Naive thymus-derived CD4-positive, alpha-beta T cell (primary cell): ENCODE data around the gene GRM5. TPM values are rescaled to one million over a fixed set of nuclear protein-coding genes. Genes with fewer than 3 reads are reported as not detected.
"Not testable (repeated sequence)": the region's sequence is repeated elsewhere in the genome, so short reads cannot be mapped to it uniquely, and the experiment has no call there.

Source experiments
- ATAC-seq: fragments of 150-1000 bp; cut with Tn5 transposase; 2 replicates; pipeline ENCODE4 v1.10.0; 2021; ENCODE audit warnings: mild to moderate bottlenecking, moderate library complexity
- CTCF ChIA-PET: fragments of 350-600 bp; sonication (Branson Sonifier 250); formaldehyde crosslinking; loops from one replicate; lab custom pipeline; 2021; ENCODE audit warnings: antibody characterized with exemption; lab: Charles Lee
- POLR2A ChIA-PET: fragments of 350-600 bp; sonication (Branson Sonifier 250); formaldehyde crosslinking; loops from one replicate; lab custom pipeline; 2021; ENCODE audit warnings: antibody characterized with exemption, inconsistent platforms; lab: Charles Lee
- DNase-seq, 9 donors: peaks; one replicate each; pipeline versions ENCODE4 v3.0.0 to v3.0.0-alpha.2; 2020 to 2022; ENCODE audit warnings: mixed read lengths in 1 of 9
- H3K27ac ChIP-seq: one replicate; pipeline ENCODE4 v1.7.0; 2013; ENCODE audit warnings: mild to moderate bottlenecking, low read depth, low read length, moderate library complexity
- H3K27me3 ChIP-seq, 2 donors: one replicate each; pipeline ENCODE4 v1.7.0; 2013; ENCODE audit warnings: low read length in 2 of 2, mild to moderate bottlenecking in 2 of 2, moderate library complexity in 2 of 2; ENCODE audit not compliant: control insufficient read depth in 2 of 2, insufficient read depth in 2 of 2
- H3K36me3 ChIP-seq, 3 experiments: 1 replicate in 2 of 3; 2 replicates in 1 of 3; pipeline ENCODE4 v1.7.0; 2013; ENCODE audit warnings: low read length in 3 of 3, mild to moderate bottlenecking in 3 of 3, moderate library complexity in 1 of 3; ENCODE audit not compliant: insufficient read depth in 3 of 3, control insufficient read depth in 2 of 3
- H3K4me1 ChIP-seq, 2 donors: one replicate each; pipeline ENCODE4 v1.7.0; 2013; ENCODE audit warnings: low read length in 2 of 2, mild to moderate bottlenecking in 2 of 2, moderate library complexity in 1 of 2; ENCODE audit not compliant: control insufficient read depth in 2 of 2, insufficient read depth in 2 of 2
- H3K4me3 ChIP-seq: 2 replicates; pipeline ENCODE4 v1.7.0; 2013; ENCODE audit warnings: mild to moderate bottlenecking, low read length
- H3K9me3 ChIP-seq, 3 experiments: 1 replicate in 2 of 3; 2 replicates in 1 of 3; pipeline ENCODE4 v1.7.0; 2013; ENCODE audit warnings: low read length in 3 of 3; ENCODE audit not compliant: control insufficient read depth in 2 of 3
- H3K27ac Mint-ChIP-seq, 9 donors: one replicate each; pipeline ENCODE4 v1.8.0; 2020 to 2022; ENCODE audit warnings: mixed read lengths in 9 of 9, mild to moderate bottlenecking in 8 of 9, moderate library complexity in 5 of 9, inconsistent platforms in 2 of 9
- H3K27me3 Mint-ChIP-seq, 5 donors: one replicate each; pipeline ENCODE4 v1.8.0; 2021 to 2022; ENCODE audit warnings: mixed read lengths in 5 of 5, mild to moderate bottlenecking in 1 of 5
- H3K36me3 Mint-ChIP-seq, 5 donors: one replicate each; pipeline ENCODE4 v1.8.0; 2020 to 2022; ENCODE audit warnings: mixed read lengths in 5 of 5, mild to moderate bottlenecking in 3 of 5, inconsistent platforms in 1 of 5
- H3K4me1 Mint-ChIP-seq, 7 donors: one replicate each; pipeline ENCODE4 v1.8.0; 2020 to 2022; ENCODE audit warnings: mixed read lengths in 7 of 7, mild to moderate bottlenecking in 3 of 7, inconsistent platforms in 1 of 7
- H3K4me3 Mint-ChIP-seq, 10 donors: one replicate each; pipeline ENCODE4 v1.8.0; 2020 to 2022; ENCODE audit warnings: mild to moderate bottlenecking in 10 of 10, mixed read lengths in 10 of 10, moderate library complexity in 6 of 10, inconsistent platforms in 2 of 10
- H3K9me3 Mint-ChIP-seq, 11 donors: one replicate each; pipeline ENCODE4 v1.8.0; 2020 to 2022; ENCODE audit warnings: mixed read lengths in 11 of 11, mild to moderate bottlenecking in 4 of 11, inconsistent platforms in 1 of 11, moderate library complexity in 1 of 11
- intact Hi-C, 2 donors: fragments of 100-400 bp; cut with micrococcal nuclease; formaldehyde crosslinking; loops; one replicate each; pipeline ENCODE4 v1.15.1; 2023
- polyA plus RNA-seq, 2 donors: library from polyadenylated mRNA; unstranded; fragments of 300-500 nt; fragmentation: Illumina TruSeq; gene quantifications; one replicate each; pipeline ENCODE4 v1.2.3, GENCODE V29; 2021
- total RNA-seq, 6 experiments: library from RNA in 5 of 6; stranded (reverse) in 5 of 6; gene quantifications; 1 replicate in 5 of 6; 2 replicates in 1 of 6; pipeline ENCODE4 v1.2.3 and lab custom pipeline; 2021 to 2026

The GRM5 gene
- total and polyA plus RNA-seq, 7 experiments from 2014 or later = not detected

GRCh38 chr11:88849368-88849767 is 216.4 kb downstream of the GRM5 start:
- Mint-ChIP-seq H3K36me3 (peaks cover 0 to 7% (median 0%) of the 10 kb centered on the region in 5 donors), H3K4me1 (peaks cover 7 to 38% (median 26%) of the 10 kb centered on the region in 7 donors), H3K27me3 (peaks cover 0 to 5% (median 0%) of the 10 kb centered on the region in 5 donors), H3K27ac (no peak overlapping the region), H3K9me3 (no peaks in the 10 kb centered on the region), H3K4me3 (no peak overlapping the region)
- ATAC-seq = no peak
- ChIA-PET POLR2A (no interaction called here), CTCF (no interaction called here)
- H3K27me3 ChIP-seq = no peaks in the 10 kb centered on the region
- H3K9me3 ChIP-seq = no peaks in the 10 kb centered on the region
- peaks cover 4 to 14% of the 10 kb centered on the region in 2 donors for H3K4me1 ChIP-seq
- no peak for DNase-seq
- intact Hi-C loops = loop anchor here in 1 of 2 donors (10.0 kb wide), 1 partner anchor 55 kb away; no protein-coding TSS in a partner anchor
- H3K36me3 ChIP-seq = no peaks in the 10 kb centered on the region
- no peak overlapping the region for H3K27ac ChIP-seq
- H3K4me3 ChIP-seq = no peak overlapping the region

DNA sequence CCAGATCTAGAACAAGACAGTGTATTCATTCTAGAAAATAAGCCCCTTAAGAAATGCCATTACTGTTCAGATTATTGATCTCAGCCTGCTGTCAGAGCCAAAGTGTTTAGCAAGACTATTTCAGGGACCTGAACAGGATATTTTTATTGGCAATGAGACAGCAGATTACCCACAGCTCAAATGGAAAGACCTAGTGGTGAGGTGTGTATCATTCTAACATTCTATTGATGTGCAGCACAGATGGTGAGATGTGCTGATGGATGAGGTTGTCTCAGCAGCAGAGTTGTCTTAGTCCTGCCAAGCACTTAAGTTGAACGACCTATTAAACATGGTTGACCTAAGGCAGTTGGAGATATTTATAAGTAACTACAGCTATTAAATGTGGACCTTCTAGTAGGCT is 219.5 kb downstream of the GRM5 start:
- DNase-seq, H3K9me3 ChIP-seq, H3K27ac ChIP-seq, H3K4me3 ChIP-seq, ATAC-seq, H3K27me3 ChIP-seq, POLR2A ChIA-PET, H3K36me3 ChIP-seq: not testable (repeated sequence)
- peaks cover 0 to 17% (median 0%) of the 10 kb centered on the region in 5 donors for H3K36me3 Mint-ChIP-seq
- peak overlapping the region in 6 of 10 donors; percentile 12 to 60 (median 40) for H3K4me3 Mint-ChIP-seq
- peaks cover 14 to 39% of the 10 kb centered on the region in 2 donors for H3K4me1 ChIP-seq
- CTCF ChIA-PET = interaction anchor here (0.7 kb wide), 1 partner anchor 46 kb away, joined by 3 read pairs; no protein-coding TSS in a partner anchor
- peak overlapping the region in 4 of 9 donors; percentile 21 to 72 (median 65) for H3K27ac Mint-ChIP-seq
- intact Hi-C loops = loop anchor here in 1 of 2 donors (10.0 kb wide), 1 partner anchor 51 kb away; no protein-coding TSS in a partner anchor
- H3K9me3 Mint-ChIP-seq = peaks cover 0 to 12% (median 2%) of the 10 kb centered on the region in 11 donors
- peaks cover 0 to 12% (median 0%) of the 10 kb centered on the region in 5 donors for H3K27me3 Mint-ChIP-seq
- H3K4me1 Mint-ChIP-seq = peaks cover 13 to 62% (median 56%) of the 10 kb centered on the region in 7 donors

- peak in 7 of 9 donors; percentile 47 to 79 (median 66) for DNase-seq
- CTCF ChIA-PET, H3K27ac ChIP-seq, H3K27me3 ChIP-seq, H3K36me3 ChIP-seq, POLR2A ChIA-PET, H3K4me3 ChIP-seq, H3K9me3 ChIP-seq: not testable (repeated sequence)
- Mint-ChIP-seq H3K36me3 (peaks cover 0 to 20% (median 0%) of the 10 kb centered on the region in 5 donors), H3K9me3 (peaks cover 0 to 14% (median 2%) of the 10 kb centered on the region in 11 donors), H3K27ac (peak overlapping the region; percentile 86 to 98 (median 91)), H3K4me3 (peak overlapping the region; percentile 40 to 84 (median 70)), H3K4me1 (peaks cover 14 to 74% (median 69%) of the 10 kb centered on the region in 7 donors), H3K27me3 (peaks cover 0 to 14% (median 0%) of the 10 kb centered on the region in 5 donors)
- intact Hi-C loops = loop anchor here (2.0 to 10.0 kb wide), 4 partner anchors 48 to 508 kb away; partner anchors contain the start of gene CTSC (in 1 of the 2)
- ATAC-seq = peak; percentile 52
- H3K4me1 ChIP-seq = peaks cover 14 to 48% of the 10 kb centered on the region in 2 donors
Measured at GRCh38 chr11:88844941-88845340, 220.8 kb downstream of the GRM5 start.

GRCh38 chr11:88843766-88844426 is 221.9 kb downstream of the GRM5 start:
- Mint-ChIP-seq H3K4me1 (peaks cover 14 to 81% (median 74%) of the 10 kb centered on the region in 7 donors), H3K9me3 (peaks cover 0 to 14% (median 2%) of the 10 kb centered on the region in 11 donors), H3K36me3 (peaks cover 0 to 19% (median 0%) of the 10 kb centered on the region in 5 donors)

GRCh38 chr11:88838139-88838538 is 227.6 kb downstream of the GRM5 start:
- Mint-ChIP-seq H3K27ac (peak overlapping the region in 1 of 9 donors; percentile 7), H3K4me1 (peaks cover 15 to 71% (median 60%) of the 10 kb centered on the region in 7 donors), H3K36me3 (peaks cover 0 to 15% (median 0%) of the 10 kb centered on the region in 5 donors), H3K9me3 (peaks cover 0 to 20% (median 2%) of the 10 kb centered on the region in 11 donors), H3K27me3 (peaks cover 0 to 10% (median 0%) of the 10 kb centered on the region in 5 donors)
- POLR2A ChIA-PET = interaction anchor here (0.7 kb wide), 1 partner anchor 1376 kb away, joined by 3 read pairs; no protein-coding TSS in a partner anchor
- H3K27me3 ChIP-seq, H3K9me3 ChIP-seq, H3K4me3 Mint-ChIP-seq, H3K36me3 ChIP-seq, ATAC-seq, H3K27ac ChIP-seq, H3K4me3 ChIP-seq, DNase-seq, CTCF ChIA-PET, intact Hi-C loops: not testable (repeated sequence)
- H3K4me1 ChIP-seq = peaks cover 1 to 34% of the 10 kb centered on the region in 2 donors

More at GRCh38 chr11:88843766-88844426, 221.9 kb downstream of the GRM5 start:
- Mint-ChIP-seq H3K4me3 (peak overlapping the region; percentile 48 to 84 (median 70)), H3K27ac (peak overlapping the region; percentile 86 to 98 (median 91)), H3K27me3 (peaks cover 0 to 13% (median 0%) of the 10 kb centered on the region in 5 donors)
- Histone ChIP-seq H3K27ac (peak overlapping the region; percentile 46), H3K4me1 (peaks cover 14 to 48% of the 10 kb centered on the region in 2 donors)
- H3K36me3 ChIP-seq, H3K4me3 ChIP-seq, H3K9me3 ChIP-seq, CTCF ChIA-PET, H3K27me3 ChIP-seq: not testable (repeated sequence)
- intact Hi-C loops = loop anchor here (1.0 to 10.0 kb wide), 5 partner anchors 49 to 507 kb away; partner anchors contain the start of gene CTSC (in 2 of the 2)
- ATAC-seq (peak; percentile 97), DNase-seq (peak in 7 of 9 donors; percentile 65 to 91 (median 85))
- POLR2A ChIA-PET = interaction anchor here (0.6 to 0.9 kb wide), 3 partner anchors 31 to 49 kb away, joined by 3 read pairs; no protein-coding TSS in a partner anchor

GRCh38 chr11:88835709-88836108 is 230.1 kb downstream of the GRM5 start:
- H3K27me3 ChIP-seq, H3K36me3 Mint-ChIP-seq, ATAC-seq, H3K27ac ChIP-seq, H3K27me3 Mint-ChIP-seq, H3K36me3 ChIP-seq, H3K9me3 ChIP-seq, H3K4me3 ChIP-seq, CTCF ChIA-PET, intact Hi-C loops, POLR2A ChIA-PET: not testable (repeated sequence)
- H3K4me3 Mint-ChIP-seq = peak overlapping the region in 6 of 10 donors; percentile 31 to 70 (median 50)
- peak overlapping the region in 3 of 9 donors; percentile 2 to 66 (median 16) for H3K27ac Mint-ChIP-seq
- peaks cover 0 to 12% of the 10 kb centered on the region in 2 donors for H3K4me1 ChIP-seq
- peaks cover 0 to 13% (median 0%) of the 10 kb centered on the region in 11 donors for H3K9me3 Mint-ChIP-seq
- H3K4me1 Mint-ChIP-seq = peaks cover 2 to 47% (median 37%) of the 10 kb centered on the region in 7 donors
- DNase-seq = peak in 4 of 9 donors; percentile 1 to 20 (median 16)
